NCI-H82 (cell line): ENCODE measurements around the gene RALGAPA2.

Experiments
- DNase-seq: peaks from one replicate; lab custom pipeline; 2025; lab: John Stamatoyannopoulos, UW

Gene RALGAPA2

DNA sequence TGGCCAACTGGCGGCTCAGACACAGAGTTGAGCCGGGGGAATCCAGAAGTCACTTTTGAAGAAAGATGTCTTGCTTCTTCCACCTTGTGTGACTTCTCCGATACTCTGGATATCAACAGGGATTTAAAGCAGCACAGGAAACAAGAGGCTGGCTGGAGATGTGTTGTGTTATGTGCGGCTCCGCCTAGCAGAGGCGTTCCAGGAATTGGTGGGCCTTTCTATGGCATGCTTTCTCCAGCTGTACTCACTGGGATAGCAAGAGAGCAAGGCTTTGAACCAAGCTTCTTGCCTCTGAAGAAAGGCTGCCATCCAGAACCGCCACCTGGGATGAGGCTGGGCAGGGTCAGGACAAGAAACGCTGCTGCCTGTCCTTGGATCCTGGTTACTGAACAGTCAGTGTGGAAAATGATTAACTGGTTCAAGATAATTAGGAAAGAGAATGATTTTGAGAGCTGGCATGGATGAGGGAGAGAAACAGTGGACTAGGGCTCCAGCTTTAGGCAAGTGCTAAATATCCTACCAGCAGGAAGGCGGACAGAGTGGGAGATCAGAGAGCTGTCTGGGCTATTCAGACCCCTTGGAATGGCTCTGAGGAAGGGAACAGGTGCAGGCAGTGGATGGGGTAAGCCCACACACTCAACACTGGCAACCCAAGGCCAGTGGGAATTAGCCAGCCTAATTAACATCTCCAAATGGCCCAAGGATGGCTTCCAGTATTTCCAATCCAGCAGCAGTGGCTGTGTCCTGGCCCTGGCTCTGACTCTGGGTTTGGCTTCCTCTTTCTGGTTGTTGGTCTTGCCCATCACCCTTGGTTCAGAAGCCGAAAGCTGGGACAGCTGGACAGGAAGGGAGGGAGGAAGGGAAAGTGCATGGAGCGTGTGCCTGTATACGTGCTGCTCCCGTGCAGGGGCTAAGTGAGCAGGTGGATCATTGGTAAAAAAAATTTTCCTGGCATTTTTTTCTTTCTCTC lies 312.6 kb downstream of the RALGAPA2 start:
- DNase-seq, result no peak

DNA sequence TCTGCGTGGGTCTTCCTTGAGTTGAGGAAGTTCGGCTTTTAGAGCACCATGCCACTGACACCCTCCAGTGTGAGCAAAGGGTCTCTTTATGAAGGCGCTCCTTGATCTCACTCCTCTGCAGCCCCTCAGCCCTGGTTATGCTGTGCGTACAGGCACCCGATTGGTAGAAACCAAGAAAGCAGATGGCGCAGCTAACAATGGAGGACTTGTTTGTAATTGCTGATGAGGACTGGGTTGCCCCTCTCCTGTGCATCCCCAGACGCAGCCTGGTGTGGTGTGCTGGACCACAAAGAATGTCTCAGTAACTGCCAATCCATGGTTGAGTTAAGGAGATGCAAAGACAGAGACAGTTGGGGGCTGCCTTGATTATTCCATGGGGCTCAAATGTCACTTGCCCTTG lies 314.3 kb downstream of the RALGAPA2 start:
- DNase-seq, result no peak

DNA sequence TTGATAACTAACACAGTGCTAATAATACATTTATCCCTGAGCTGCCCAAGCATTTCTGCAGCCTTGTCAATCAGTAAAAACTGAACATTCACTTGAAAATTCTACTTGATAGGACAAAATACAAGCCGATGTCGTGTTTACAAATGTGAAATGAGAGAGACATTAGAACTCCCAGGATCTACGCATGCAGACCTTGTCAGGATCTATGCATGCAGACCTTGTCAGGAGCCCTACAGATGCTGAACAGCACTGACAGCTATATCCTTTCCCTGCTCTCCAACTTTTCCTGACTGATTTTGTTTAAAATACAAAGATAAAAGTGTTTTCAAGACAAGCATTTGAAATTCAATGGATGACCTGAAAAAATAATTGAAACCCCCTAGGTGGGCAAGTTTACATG lies 315.6 kb downstream of the RALGAPA2 start:
- DNase-seq, result no peak

DNA sequence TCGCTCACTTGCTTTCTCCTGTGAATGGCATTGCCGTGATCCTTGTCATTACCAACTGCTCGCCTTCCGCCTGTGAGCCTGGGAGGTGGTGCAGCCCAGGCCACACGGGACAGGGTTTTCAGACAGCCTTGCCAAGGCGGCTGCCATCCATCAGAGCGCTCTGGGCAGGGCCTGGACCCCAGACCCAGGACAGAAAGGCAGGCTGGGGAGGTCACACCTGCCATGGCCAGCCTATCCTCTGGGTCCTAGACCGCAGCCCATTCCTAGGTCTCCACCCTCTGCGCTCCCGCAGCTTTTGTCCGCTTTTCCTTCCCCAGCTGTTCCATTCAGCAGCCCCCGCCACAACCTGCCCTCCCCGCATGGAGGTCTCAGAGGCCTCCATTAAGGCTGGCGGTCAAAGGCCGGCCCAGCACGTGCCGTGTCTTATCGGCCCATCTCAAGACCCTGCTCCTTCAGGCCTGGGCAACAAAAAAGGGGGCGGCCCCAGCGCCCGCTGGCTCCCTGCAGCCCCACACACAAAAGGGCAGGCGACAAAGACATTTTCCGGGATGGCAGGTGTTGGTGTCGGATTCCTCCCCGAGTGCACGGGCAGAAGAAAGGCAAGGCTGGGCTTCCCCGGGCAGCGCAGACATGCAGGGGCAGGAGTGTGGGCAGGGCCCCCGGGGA lies 316.4 kb downstream of the RALGAPA2 start:
- no peak for DNase-seq

DNA sequence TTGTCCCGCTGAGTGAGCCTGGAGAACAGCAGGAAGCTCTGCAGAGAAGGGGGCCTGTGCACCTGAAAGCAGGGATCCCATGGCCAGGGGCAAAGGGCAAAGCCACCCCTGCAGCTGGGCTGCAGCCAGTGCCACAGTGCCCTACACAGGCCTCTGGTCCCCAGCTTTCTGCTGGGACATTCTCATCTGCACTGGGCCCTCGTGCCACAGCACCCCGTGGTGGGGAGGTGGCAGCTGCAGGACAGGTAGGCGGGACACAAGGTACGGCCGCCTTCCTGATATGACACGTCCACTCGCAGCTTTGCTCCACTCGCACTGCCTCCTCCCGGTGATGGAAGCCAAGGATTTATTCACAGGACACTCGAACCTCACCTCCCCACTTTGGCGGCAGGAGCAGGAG lies 317.4 kb downstream of the RALGAPA2 start:
- DNase-seq, result no peak

DNA sequence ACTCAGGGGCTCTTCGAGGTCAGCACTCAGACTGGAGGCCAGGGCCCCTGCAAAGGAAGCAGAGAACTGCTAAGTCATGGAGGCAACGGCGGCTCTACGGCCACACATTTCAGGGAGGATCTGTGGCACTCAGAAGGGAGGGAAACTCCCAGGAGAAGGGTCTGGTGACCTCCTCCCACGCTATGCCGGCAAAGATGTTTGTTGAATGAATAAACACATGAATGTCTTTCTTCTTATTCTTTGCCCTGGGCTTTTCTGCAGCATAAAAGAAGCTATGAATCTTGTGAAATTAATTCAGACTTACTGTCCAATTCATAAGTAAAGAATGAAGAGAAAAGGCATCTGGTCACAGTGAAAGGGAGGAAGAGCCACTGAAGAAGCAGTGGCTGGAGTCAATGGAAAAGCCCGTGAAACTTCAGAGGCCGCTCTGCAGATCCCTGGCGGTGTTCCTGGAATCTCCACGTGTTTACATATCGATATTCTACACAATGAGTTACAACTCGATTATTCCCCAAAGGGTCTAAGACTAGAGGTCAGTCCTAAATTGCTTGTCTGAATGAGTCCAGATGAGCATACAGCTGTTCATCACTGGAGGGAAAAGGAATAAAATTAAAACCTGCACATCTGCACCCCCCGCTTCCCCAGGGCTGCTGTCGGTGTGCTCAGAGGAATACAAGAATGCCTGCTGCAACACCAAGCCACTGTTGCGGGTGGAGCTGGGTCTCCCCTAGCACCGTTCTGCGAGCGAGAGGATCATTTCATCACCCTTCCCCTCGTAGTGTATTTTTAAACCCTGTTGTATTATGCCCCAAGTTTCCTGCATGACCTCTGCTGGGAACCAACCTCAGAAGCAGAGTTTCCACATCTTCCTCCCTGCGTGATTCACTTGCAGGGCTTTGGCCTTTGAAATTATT lies 319.0 kb downstream of the RALGAPA2 start:
- DNase-seq, result no peak

DNA sequence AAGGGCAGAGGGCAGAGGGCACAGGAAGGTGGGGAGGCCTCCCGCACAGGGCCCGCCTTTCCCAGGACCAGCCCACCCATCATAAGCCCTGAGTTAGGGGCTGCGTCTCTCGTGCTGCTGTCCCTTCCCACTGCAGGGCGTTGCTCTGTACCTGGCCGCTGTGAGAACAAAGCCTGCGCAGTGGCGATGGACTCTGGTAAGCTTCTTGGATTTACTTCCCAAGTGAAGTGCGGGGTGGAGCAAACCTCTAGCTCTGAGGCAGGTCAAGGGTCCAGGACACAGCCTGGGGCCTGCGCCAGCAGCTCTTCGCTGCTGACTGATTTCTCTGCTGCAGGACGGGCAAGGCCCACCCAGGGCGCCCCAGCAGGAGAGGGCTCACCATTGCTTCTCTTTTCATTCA lies 320.7 kb downstream of the RALGAPA2 start:
- DNase-seq, result no peak

DNA sequence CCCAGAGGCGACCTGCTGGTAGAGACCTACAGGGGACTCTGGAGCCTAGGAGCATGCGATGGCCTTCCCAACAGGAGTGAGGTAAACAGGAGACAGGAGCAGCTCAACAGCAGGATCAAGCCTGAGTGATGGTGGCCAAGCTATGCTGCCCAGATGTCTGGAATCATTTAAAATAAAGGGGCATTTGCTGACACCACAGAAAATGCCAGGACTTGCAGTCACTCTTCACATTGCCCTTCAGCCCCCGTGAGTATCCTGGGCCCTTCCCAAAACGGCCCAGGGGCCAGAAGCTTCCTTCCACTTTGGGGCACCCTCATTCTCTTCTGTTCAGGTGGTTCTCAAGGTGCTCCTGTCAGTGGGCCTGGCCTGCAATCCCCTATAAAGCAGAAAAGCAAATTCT lies 321.3 kb downstream of the RALGAPA2 start:
- DNase-seq, result no peak

DNA sequence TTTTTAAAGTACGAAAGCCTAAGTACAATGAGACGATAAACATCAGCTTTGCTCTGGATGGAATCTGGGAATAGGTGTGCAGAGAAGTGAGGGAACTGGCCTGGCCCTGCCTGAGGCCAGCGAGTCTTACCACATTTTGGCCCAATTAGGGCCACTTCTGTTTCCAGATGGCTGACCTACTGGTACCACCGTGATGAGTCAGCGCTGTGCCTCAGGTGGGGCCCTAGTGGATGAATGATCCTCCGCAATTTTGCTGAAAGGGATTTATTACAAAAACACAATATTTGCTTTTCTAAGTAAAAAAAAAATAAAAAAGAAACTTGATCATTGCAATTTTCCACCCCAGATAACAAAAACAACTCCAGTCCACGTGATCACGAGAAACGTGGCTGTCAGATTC lies 322.1 kb downstream of the RALGAPA2 start:
- DNase-seq, result no peak

DNA sequence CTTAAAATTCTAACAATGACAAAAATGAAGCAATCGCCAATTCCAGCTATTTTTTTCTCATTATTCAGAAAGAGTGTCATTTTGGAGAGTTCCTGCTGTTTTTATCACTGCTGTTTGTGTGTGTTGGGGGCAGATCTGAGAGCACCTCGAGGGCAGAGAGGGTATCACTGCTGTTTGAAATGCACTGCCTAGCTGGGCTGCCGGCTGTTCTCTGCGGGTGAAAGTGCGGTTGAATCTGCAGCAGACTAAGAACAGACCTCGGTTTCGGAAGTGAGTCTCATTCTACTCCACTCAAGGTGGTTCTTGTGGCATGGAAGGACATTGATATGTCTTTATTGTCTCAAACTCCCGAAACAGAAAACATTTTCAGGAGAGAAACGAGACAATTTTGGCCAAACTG lies 326.3 kb downstream of the RALGAPA2 start:
- DNase-seq, result no peak

DNA sequence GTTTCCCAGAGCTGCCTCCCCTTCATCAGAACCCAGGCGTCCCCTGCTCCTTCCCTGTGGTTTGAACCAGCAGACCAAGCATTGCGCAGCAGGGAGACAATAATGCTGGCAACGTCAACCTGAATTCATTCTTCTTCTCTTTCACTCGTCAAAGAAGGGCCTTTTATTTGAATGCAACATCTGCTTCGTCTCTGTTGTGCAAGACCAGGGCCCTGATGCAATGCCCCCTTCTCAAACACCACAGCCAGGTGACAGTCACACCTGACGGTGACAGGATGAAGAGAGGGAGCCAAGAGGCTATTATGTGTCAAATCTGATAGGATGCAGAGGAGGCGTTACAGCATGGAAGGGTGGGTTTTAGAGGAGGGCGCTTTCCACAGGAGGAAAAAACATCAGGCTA lies 336.6 kb downstream of the RALGAPA2 start:
- no peak for DNase-seq

DNA sequence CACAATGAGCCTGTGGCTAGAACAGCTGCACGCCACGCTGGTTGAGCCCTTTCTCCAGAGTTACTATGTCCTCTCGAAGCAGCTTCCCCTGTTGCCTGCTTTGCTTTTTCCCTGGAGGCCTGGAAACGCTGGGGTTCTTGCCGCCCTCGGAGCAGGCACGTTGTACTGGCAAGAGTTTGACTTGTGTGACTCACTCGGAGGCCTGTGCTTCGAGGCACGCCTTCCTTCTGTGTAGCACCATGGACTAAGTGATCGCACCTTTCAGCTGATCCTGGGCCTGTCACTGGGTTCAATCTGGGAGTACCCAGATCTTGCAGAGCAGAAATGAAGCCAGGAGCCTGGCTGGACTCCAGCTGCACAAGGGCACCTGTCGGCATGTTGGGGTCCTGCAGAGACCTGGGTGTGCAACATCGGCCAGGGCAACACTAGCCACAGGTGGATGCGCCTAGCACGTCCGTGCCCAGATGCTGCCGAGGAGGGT lies 339.3 kb downstream of the RALGAPA2 start:
- DNase-seq, result peak; percentile 31

DNA sequence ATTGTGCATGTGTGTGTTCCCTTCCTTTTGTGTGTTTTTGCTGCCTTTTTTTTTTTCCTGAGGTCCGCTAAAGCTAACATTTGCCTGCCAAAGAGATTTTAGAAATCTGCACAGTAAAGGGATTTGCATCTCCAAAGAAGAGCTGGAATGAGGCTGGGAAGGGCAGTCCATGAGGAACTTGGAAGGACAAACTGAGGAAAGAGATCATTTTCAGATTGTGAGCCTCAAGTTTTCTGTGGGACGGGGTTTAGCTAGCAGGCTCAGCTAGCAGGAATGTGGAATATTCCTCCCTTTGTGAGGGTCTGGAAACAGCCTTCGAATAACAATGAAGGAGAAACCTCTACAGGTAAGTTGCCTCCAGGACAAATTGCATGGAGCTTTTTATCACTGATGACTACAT lies 340.8 kb downstream of the RALGAPA2 start:
- DNase-seq, result peak; percentile 24

DNA sequence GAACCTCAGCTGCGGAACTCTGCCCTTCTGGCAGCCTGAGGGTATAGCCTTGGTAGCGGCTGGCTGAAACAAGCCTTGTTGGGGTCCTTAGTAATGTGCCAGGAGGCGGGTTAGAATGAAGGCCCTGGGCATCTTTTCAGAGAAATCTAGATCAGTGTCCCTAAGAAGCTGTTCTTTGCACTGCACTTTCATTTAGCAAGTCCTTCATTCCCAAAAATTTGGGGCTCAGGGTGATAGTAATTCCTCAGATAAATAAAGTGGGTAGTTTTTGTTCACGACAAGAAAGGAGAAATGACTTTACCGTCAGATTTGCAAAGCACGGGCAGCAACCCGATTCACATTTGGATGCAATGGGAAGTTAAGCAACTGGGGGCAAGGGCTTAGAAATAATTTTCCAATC lies 341.4 kb downstream of the RALGAPA2 start:
- peak; percentile 41 for DNase-seq

DNA sequence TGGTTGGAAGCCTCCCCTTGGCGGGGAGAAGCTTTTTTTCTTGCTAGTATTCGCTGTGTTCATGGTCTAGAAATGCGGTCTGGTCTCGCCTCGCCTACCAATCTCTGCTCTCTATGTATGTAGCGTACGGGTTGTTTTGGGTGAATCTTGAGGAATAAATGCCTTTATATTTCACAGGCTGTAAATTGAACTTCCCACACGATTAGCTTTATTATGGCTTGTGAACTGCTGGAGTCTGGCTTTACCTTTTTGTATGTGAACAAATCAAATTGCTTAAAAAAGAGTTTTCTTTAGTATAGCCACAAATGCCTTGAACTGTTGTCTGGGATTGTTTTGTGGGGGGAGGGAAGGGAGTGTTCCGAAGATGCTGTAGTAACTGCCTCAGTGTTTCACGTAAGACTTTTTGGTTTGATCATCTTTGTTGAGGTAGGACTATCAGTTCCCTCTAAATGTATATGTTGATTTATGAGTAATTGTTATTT lies 342.3 kb downstream of the RALGAPA2 start:
- peak; percentile 58 for DNase-seq

DNA sequence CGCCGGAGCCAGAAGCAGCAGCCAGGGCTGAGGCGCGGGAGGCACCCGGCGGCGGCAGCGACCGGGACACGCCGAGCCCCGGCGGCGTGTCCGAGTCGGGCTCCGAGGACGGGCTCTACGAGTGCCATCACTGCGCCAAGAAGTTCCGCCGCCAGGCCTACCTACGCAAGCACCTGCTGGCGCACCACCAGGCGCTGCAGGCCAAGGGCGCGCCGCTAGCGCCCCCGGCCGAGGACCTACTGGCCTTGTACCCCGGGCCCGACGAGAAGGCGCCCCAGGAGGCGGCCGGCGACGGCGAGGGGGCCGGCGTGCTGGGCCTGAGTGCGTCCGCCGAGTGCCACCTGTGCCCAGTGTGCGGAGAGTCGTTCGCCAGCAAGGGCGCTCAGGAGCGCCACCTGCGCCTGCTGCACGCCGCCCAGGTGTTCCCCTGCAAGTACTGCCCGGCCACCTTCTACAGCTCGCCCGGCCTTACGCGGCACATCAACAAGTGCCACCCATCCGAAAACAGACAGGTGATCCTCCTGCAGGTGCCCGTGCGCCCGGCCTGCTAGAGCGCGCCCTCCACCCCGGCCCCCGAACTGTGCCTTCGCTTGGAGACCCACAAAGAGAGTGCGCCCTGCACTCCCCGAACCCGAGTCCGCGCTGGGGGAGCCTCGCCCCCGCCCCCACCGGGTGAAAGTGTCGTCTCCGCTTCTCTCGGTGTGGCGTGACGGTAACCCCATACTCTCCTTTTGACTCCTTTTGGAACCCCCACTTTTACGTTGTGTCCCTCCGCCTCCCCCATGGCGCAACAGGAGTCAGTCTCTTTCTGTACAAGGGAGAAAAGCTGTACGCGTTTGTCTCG lies 343.0 kb downstream of the RALGAPA2 start:
- peak; percentile 59 for DNase-seq

DNA sequence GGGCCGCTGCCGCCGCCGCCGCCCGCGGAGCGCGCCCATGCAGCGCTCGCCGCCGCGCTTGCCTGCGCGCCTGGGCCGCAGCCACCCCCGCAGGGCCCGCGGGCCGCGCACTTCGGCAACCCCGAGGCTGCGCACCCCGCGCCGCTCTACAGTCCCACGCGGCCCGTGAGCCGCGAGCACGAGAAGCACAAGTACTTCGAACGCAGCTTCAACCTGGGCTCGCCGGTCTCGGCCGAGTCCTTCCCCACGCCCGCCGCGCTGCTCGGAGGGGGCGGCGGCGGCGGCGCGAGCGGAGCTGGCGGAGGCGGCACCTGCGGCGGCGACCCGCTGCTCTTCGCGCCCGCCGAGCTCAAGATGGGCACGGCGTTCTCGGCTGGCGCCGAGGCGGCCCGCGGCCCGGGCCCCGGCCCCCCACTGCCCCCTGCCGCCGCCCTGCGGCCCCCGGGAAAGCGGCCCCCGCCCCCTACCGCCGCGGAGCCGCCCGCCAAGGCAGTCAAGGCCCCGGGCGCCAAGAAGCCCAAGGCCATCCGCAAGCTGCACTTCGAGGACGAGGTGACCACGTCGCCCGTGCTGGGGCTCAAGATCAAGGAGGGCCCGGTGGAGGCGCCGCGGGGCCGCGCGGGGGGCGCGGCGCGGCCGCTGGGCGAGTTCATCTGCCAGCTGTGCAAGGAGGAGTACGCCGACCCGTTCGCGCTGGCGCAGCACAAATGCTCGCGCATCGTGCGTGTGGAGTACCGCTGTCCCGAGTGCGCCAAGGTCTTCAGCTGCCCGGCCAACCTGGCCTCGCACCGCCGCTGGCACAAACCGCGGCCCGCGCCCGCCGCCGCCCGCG lies 343.8 kb downstream of the RALGAPA2 start:
- peak; percentile 44 for DNase-seq

DNA sequence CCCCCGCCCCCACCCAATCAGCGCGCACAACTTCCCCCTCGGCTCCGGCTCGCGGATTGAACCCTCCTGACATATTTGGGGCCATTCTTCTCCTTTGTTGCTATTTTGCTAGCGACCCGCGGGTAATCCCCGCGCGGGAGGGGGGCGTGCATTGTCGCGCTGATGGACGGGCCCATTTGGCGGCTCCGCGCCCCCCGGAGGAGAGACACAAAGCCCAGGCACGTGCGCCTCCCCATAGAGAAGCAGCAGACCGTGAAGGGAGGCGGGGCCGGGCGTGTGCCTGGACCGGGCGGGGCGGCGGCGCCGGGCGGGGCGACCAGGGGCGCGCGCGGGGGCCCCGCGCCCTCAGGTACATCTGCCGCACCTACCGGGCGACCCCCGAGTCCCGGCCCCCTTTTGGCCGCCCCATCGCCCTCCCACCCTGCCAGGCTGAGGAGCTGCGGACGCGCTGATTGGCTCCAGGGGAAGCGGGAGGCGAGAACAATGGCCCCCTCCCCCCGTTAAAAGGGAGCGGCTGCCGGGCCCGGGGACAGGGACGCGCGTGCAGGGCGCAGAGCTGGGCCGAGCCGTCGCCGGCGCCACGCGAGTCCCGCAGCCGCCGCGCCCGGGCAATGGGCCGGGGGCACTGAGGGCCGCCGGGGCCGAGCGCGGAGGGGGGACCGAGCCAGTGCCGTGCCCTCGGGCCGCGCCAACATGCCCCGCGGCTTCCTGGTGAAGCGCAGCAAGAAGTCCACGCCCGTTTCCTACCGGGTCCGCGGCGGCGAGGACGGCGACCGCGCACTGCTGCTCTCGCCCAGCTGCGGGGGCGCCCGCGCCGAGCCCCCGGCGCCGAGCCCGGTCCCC lies 344.6 kb downstream of the RALGAPA2 start, which contains the start of gene INSM1:
INSM1 (plus strand) TSS at position 530 of the 843 bp plus-strand sequence; CDS start at position 694, 164 bp downstream.
- DNase-seq, result peak; percentile 94
